Measurements from ENCODE around the gene OR52H1.

Gene OR52H1

GRCh38 chr11:5550440-5551095, 2.2 kb upstream of the OR52H1 start:
- Histone ChIP-seq H3K4me3 (ENCODE audit: low read depth, low read length) (no peak overlapping the region), H3K9me3 (ENCODE audit: control insufficient read depth, insufficient read depth, low read depth, low read length) (no peaks in the 10 kb centered on the region), H3K4me1 (ENCODE audit: control insufficient read depth, insufficient read depth, low read length) (no peaks in the 10 kb centered on the region), H3K27ac (ENCODE audit: extremely low read depth, low read depth, low read length) (no peak overlapping the region), H3K36me3 (ENCODE audit: control insufficient read depth in 2 of 2, insufficient read depth in 1 of 2, low read length in 2 of 2) (no peaks in the 10 kb centered on the region)
- ChIA-PET POLR2A (no interaction called here), CTCF (no interaction called here)
- TF ChIP-seq ZBTB49 (tag by site-specific recombination; IDR thresholded peaks at IDR 0.05; ENCODE audit: low read depth): no peak
- no peak for TF ChIP-seq ZNF433 (tag by site-specific recombination; IDR thresholded peaks at IDR 0.05; ENCODE audit: low read depth)
- TF ChIP-seq TRIM28 (IDR thresholded peaks at IDR 0.05; ENCODE audit: borderline replicate concordance, low read length): no peak
- no peak for TF ChIP-seq EGR2 (tag by site-specific recombination; IDR thresholded peaks at IDR 0.05; ENCODE audit: low read depth)
- TF ChIP-seq ZNF248 (tag by site-specific recombination; IDR thresholded peaks at IDR 0.05): no peak
- no peak for TF ChIP-seq OSR2 (tag by site-specific recombination; IDR thresholded peaks at IDR 0.05)
- no peak for TF ChIP-seq ZNF791 (tag by site-specific recombination; IDR thresholded peaks at IDR 0.05)
- no peak for TF ChIP-seq ZNF157 (tag by site-specific recombination; IDR thresholded peaks at IDR 0.05)
- no peak for TF ChIP-seq MZF1 (tag by site-specific recombination; IDR thresholded peaks at IDR 0.05; ENCODE audit: borderline replicate concordance)
- TF ChIP-seq ZFP3 (tag by site-specific recombination; IDR thresholded peaks at IDR 0.05; ENCODE audit: low read depth): no peak
- no peak for TF ChIP-seq ZFHX2 (tag by site-specific recombination; conservative IDR thresholded peaks at IDR 0.05)
- TF ChIP-seq ZNF140 (tag by site-specific recombination; IDR thresholded peaks at IDR 0.05): no peak
- TF ChIP-seq ZNF155 (tag by site-specific recombination; IDR thresholded peaks at IDR 0.05): no peak
- TF ChIP-seq ZNF146 (tag by site-specific recombination; IDR thresholded peaks at IDR 0.05): no peak
- TF ChIP-seq TSHZ1 (tag by site-specific recombination; IDR thresholded peaks at IDR 0.05; ENCODE audit: borderline replicate concordance): no peak
- no peak for TF ChIP-seq ZNF670 (tag by site-specific recombination; IDR thresholded peaks at IDR 0.05; ENCODE audit: low read depth)
- TF ChIP-seq ZNF639 (tag by site-specific recombination; IDR thresholded peaks at IDR 0.05): no peak

- ChIA-PET POLR2A (no interaction called here), CTCF (no interaction called here)
- TF ChIP-seq ZNF398 (tag by site-specific recombination; IDR thresholded peaks at IDR 0.05) (no peak), ZNF48 (tag by site-specific recombination; IDR thresholded peaks at IDR 0.05) (no peak), ZNF624 (tag by site-specific recombination; IDR thresholded peaks at IDR 0.05) (no peak), ZNF426 (tag by site-specific recombination; IDR thresholded peaks at IDR 0.05) (no peak), ZNF544 (tag by site-specific recombination; IDR thresholded peaks at IDR 0.05) (no peak), ZNF146 (tag by site-specific recombination; IDR thresholded peaks at IDR 0.05) (no peak), ZNF677 (tag by site-specific recombination; IDR thresholded peaks at IDR 0.05) (no peak)
- Histone ChIP-seq H3K4me3 (ENCODE audit: low read depth, low read length) (no peak overlapping the region), H3K4me1 (ENCODE audit: control insufficient read depth, insufficient read depth, low read length) (no peaks in the 10 kb centered on the region), H3K36me3 (ENCODE audit: control insufficient read depth in 2 of 2, insufficient read depth in 1 of 2, low read length in 2 of 2) (no peaks in the 10 kb centered on the region), H3K27ac (ENCODE audit: extremely low read depth, low read depth, low read length) (no peak overlapping the region), H3K9me3 (ENCODE audit: control insufficient read depth, insufficient read depth, low read depth, low read length) (no peaks in the 10 kb centered on the region)
These were observed 358 bp downstream of the OR52H1 start for GRCh38 chr11:5547982-5548381.
